Lower leg skin (tissue), 3 donors: ENCODE data around the gene DMD.

ENCODE experiments used
- CTCF ChIP-seq, 3 donors: fragments of 450-650 bp; IDR thresholded peaks; one replicate each; pipeline ENCODE4 v1.5.1; 2016; ENCODE audit warnings: antibody characterized with exemption in 3 of 3, mild to moderate bottlenecking in 3 of 3, moderate library complexity in 2 of 3
- POLR2A ChIP-seq, 2 donors: fragments of 450-650 bp; IDR thresholded peaks; one replicate each; pipeline ENCODE4 v1.6.1; 2016 to 2017; ENCODE audit warnings: antibody characterized with exemption in 2 of 2, mild to moderate bottlenecking in 1 of 2, moderate library complexity in 1 of 2

- no peak for TF ChIP-seq POLR2A (IDR thresholded peaks at IDR 0.05)
- TF ChIP-seq CTCF (IDR thresholded peaks at IDR 0.05), result no peak
Observed at GRCh38 chrX:31186693-31187338, 2024.5 kb downstream of the DMD start.
